SK-N-MC (cell line): ENCODE measurements around the gene CNOT6L.

ENCODE experiments used
- DNase-seq: peaks from one replicate; pipeline ENCODE4 v3.0.0-alpha.2; 2011; ENCODE audit warnings: low read depth, low spot score
- H3K27ac ChIP-seq: fragments of 200-600 bp; sonication (generic); 2 replicates; pipeline ENCODE4 v1.5.1; 2016; ENCODE audit warnings: mixed run types
- H3K36me3 ChIP-seq: fragments of 200-600 bp; sonication (generic); 2 replicates; pipeline ENCODE4 v1.6.1; 2017; ENCODE audit warnings: antibody characterized with exemption, low read length, mixed read lengths; ENCODE audit not compliant: insufficient read depth
- H3K4me3 ChIP-seq: fragments of 200-600 bp; sonication (generic); 2 replicates; pipeline ENCODE4 v1.5.1; 2016
- H3K9ac ChIP-seq: fragments of 200-600 bp; sonication (generic); 2 replicates; pipeline ENCODE4 v1.8.0; 2017; ENCODE audit warnings: mixed run types, mixed read lengths; ENCODE audit not compliant: insufficient read length
- H3K9me3 ChIP-seq: fragments of 200-600 bp; sonication (generic); 2 replicates; pipeline ENCODE4 v1.6.1; 2017; ENCODE audit warnings: low read depth, mild to moderate bottlenecking, antibody characterized with exemption, low read length, moderate library complexity, mixed read lengths
- EZH2 ChIP-seq: fragments of 200-600 bp; sonication (generic); IDR thresholded peaks from one replicate; pipeline ENCODE4 v1.6.1; 2017; ENCODE audit warnings: antibody characterized with exemption
- FOXP2 ChIP-seq: optimal IDR thresholded peaks from 2 replicates; pipeline ENCODE3; 2011; ENCODE audit warnings: mild to moderate bottlenecking, moderate library complexity; ENCODE audit not compliant: insufficient read depth; ENCODE audit errors: extremely low read length, control extremely low read depth
- POLR2AphosphoS5 ChIP-seq: IDR thresholded peaks from 2 replicates; pipeline ENCODE4 v1.6.1; 2012; ENCODE audit warnings: mild to moderate bottlenecking, low read depth, low read length, borderline replicate concordance

CNOT6L gene

GRCh38 chr4:77800077-77800476 is 19.1 kb downstream of the CNOT6L start:
- DNase-seq, result no peak
- H3K9me3 ChIP-seq, result no peaks in the 10 kb centered on the region
- no peak overlapping the region for H3K9ac ChIP-seq
- H3K36me3 ChIP-seq, result no peaks in the 10 kb centered on the region
- H3K4me3 ChIP-seq, result no peak overlapping the region
- no peak for TF ChIP-seq POLR2AphosphoS5
- TF ChIP-seq FOXP2, result no peak
- no peak for TF ChIP-seq EZH2
- no peak overlapping the region for H3K27ac ChIP-seq

- no peaks in the 10 kb centered on the region for H3K36me3 ChIP-seq
- no peak overlapping the region for H3K27ac ChIP-seq
- H3K9ac ChIP-seq, result no peak overlapping the region
- H3K9me3 ChIP-seq, result no peaks in the 10 kb centered on the region
- no peak for TF ChIP-seq POLR2AphosphoS5
- TF ChIP-seq FOXP2, result no peak
- TF ChIP-seq EZH2, result no peak
- DNase-seq, result no peak
- no peak overlapping the region for H3K4me3 ChIP-seq
Observed at GRCh38 chr4:77798385-77798784, 20.8 kb downstream of the CNOT6L start.

- Histone ChIP-seq H3K9ac (no peak overlapping the region), H3K9me3 (no peaks in the 10 kb centered on the region), H3K36me3 (no peaks in the 10 kb centered on the region), H3K4me3 (no peak overlapping the region), H3K27ac (no peak overlapping the region)
- TF ChIP-seq FOXP2, result no peak
- no peak for TF ChIP-seq POLR2AphosphoS5
- no peak for TF ChIP-seq EZH2
- no peak for DNase-seq
Observed at GRCh38 chr4:77797239-77797638, 21.9 kb downstream of the CNOT6L start.

- H3K9me3 ChIP-seq, result no peaks in the 10 kb centered on the region
- no peak overlapping the region for H3K27ac ChIP-seq
- TF ChIP-seq POLR2AphosphoS5 (no peak), EZH2 (no peak), FOXP2 (no peak)
- DNase-seq, result no peak
- H3K9ac ChIP-seq, result no peak overlapping the region
- H3K4me3 ChIP-seq, result no peak overlapping the region
- H3K36me3 ChIP-seq, result no peaks in the 10 kb centered on the region
Observed at GRCh38 chr4:77795326-77795725, 23.8 kb downstream of the CNOT6L start.

GRCh38 chr4:77790146-77790545 is 29.0 kb downstream of the CNOT6L start:
- Histone ChIP-seq H3K27ac (no peak overlapping the region), H3K4me3 (no peak overlapping the region), H3K36me3 (no peaks in the 10 kb centered on the region), H3K9me3 (no peaks in the 10 kb centered on the region), H3K9ac (no peak overlapping the region)
- DNase-seq, result no peak
- TF ChIP-seq FOXP2 (no peak), POLR2AphosphoS5 (no peak), EZH2 (no peak)

- TF ChIP-seq EZH2, result no peak
- TF ChIP-seq FOXP2, result no peak
- no peak for TF ChIP-seq POLR2AphosphoS5
- DNase-seq, result no peak
Observed at GRCh38 chr4:77788990-77789389, 30.2 kb downstream of the CNOT6L start.

GRCh38 chr4:77787969-77788368 is 31.2 kb downstream of the CNOT6L start:
- Histone ChIP-seq H3K9me3 (no peaks in the 10 kb centered on the region), H3K4me3 (peak overlapping the region; percentile 11; the same call in 1 of the 2 replicates), H3K27ac (peak overlapping the region; percentile 73), H3K36me3 (no peaks in the 10 kb centered on the region), H3K9ac (peak overlapping the region; percentile 50)
- no peak for DNase-seq
- TF ChIP-seq POLR2AphosphoS5 (no peak), FOXP2 (no peak), EZH2 (no peak)

More at GRCh38 chr4:77788990-77789389, 30.2 kb downstream of the CNOT6L start:
- H3K9ac ChIP-seq, result no peak overlapping the region
- H3K9me3 ChIP-seq, result no peaks in the 10 kb centered on the region
- H3K27ac ChIP-seq, result no peak overlapping the region
- H3K36me3 ChIP-seq, result no peaks in the 10 kb centered on the region
- no peak overlapping the region for H3K4me3 ChIP-seq

GRCh38 chr4:77785669-77786068 is 33.5 kb downstream of the CNOT6L start:
- DNase-seq, result no peak
- TF ChIP-seq EZH2 (no peak), FOXP2 (no peak), POLR2AphosphoS5 (no peak)
- Histone ChIP-seq H3K36me3 (no peaks in the 10 kb centered on the region), H3K9me3 (no peaks in the 10 kb centered on the region), H3K4me3 (no peak overlapping the region), H3K27ac (no peak overlapping the region), H3K9ac (no peak overlapping the region)

GRCh38 chr4:77783895-77784294 is 35.3 kb downstream of the CNOT6L start:
- no peak for DNase-seq
- Histone ChIP-seq H3K27ac (no peak overlapping the region), H3K4me3 (no peak overlapping the region), H3K9ac (no peak overlapping the region), H3K9me3 (no peaks in the 10 kb centered on the region), H3K36me3 (no peaks in the 10 kb centered on the region)
- no peak for TF ChIP-seq FOXP2
- no peak for TF ChIP-seq POLR2AphosphoS5
- no peak for TF ChIP-seq EZH2
